Renal cortex interstitium (tissue), 11 donors: ENCODE results near the gene KL. TPM values are rescaled to one million over a fixed set of nuclear protein-coding genes. Genes with fewer than 3 reads are reported as not detected.

ENCODE experiments used
- DNase-seq, 11 donors: peaks; one replicate each; pipeline ENCODE4 v3.0.0-alpha.2; 2013; ENCODE audit warnings: low read depth in 9 of 11, low spot score in 4 of 11; ENCODE audit errors: extremely low read depth in 1 of 11
- polyA plus RNA-seq, 3 donors: library from polyadenylated mRNA; unstranded; fragments of 120-200 nt; gene quantifications; one replicate each; pipeline ENCODE4 v1.2.1, GENCODE V29; 2013; ENCODE audit not compliant: insufficient read length in 3 of 3

KL gene
- polyA plus RNA-seq, 3 donors, result 34.5 to 62.0 (median 41.8) TPM

- DNase-seq, result no peak
Observed at GRCh38 chr13:33066329-33066728, 50.1 kb downstream of the KL start.

DNA sequence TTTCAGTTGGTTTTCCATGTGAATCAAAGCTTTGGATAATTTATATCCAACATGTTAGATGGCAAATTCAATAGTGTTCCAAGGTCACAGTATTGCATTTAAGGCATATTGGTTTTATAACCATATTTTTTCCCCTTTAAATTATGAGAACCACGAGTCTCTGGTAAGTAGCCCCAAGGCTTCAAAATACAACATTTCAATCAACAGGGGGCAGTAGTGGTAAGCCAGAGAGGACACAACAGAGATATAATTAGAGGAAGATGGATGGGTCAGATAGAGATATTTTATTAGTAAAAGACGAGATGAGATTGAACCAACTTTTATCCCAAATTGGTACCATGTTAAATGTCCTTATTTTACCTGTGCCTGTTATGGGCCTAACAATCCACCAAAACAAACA, 53.1 kb downstream of the KL start:
- no peak for DNase-seq

GRCh38 chr13:33070713-33071112, 54.5 kb downstream of the KL start:
- DNase-seq, result no peak

- DNase-seq, result no peak
Observed at GRCh38 chr13:33072282-33072681, 56.1 kb downstream of the KL start.

DNA sequence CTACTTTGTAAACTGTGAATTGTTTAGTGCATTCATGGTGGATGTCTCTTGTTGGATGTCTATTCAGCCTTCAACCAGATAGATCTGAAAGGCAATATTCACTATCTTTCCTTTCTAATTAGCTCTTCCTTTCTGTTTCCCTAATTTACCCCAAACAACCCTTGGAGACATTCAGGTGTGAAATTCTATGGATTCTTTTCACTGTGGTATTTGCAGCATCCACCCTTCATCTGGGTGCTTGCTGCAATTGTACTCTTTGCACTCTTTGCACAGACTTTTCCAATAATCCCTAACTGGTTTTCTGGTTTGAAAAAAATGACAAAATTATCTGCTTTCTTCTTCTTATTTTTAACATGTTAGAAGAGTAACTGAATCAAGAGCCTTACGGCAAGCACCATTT, 56.5 kb downstream of the KL start:
- DNase-seq, result no peak

DNA sequence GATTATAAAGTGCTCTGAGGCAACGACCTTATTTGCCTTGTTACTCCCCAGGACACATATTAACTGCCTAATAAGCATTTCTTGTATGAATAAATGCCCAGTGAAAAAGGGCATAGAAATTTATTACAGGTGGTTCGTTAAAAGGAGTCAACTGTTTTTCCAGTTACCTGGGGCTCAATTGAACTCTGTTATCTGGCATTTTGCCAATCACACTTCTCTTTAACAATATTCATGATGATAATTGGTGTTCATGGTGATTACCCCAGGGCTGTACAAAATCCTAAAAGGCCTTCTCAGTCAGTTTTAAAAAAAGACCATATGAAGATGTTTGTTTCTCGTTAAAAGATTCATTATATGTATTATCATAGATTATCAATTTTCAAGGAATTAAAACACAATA, 57.1 kb downstream of the KL start:
- DNase-seq, result no peak

DNA sequence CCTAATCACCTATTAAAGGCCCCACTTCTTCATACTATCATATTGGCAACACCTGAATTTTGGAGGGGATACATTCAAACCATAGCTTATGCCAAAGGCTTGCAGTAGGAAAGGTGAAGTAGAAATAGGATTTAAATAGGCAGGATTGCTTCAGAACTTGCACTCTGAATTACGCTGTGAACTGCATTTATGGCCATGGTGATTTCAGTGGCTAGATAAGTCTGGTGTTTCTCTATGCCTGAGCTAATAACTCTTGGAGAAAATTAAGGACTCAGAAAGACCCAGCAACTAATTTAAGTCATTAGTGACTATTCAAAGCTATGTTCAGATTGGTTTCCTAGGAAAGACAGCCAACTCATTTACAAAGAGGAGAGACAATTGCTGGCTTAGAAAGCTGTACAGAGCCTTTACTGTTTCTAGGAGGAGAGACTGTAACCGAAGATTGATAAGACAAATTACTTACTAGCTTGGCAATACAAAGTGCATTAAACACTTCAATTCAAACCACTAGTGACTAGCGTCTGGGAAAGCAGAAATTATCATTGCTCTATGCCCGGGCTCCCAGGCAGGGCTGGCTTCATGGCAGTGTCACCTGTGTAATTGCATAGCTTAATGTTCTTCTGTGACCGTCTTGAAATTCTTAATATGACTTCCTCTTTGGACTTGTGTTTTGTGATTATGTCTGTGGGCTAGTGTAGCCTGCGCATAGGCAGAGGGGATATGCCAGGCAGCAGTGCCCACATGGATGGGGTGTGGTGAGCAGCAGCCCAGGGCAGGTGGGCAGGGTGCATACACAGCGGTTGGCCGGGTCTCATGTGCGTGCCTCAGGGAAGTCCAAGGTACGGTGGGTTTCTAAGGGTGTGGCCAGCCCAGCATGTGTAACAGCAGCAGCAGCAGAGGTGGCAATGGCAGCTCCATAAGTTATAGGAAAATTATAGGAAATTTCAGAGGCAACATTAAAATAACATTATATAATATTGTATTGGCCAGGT, 60.1 kb downstream of the KL start:
- no peak for DNase-seq

DNA sequence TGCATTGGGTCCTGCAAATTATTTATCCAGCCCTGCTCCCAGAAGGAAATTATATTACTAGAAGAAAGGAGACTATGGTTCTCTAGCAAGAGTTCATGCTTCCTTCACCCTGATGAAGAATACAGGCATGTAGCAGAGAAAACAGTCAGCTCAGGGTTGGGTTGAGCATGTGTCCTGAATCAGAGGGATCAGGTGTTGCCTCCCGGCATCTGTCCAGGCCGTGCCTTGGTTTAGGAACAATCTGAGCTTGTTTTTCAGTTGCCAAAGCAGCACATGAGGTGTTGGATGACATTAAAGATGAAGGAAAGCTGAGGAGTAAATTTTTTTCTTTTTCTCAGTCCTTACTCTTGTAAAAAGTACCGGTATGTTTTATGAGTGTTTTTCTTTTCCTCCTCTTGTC, 62.0 kb downstream of the KL start:
- DNase-seq, result no peak

GRCh38 chr13:33079960-33080359, 63.7 kb downstream of the KL start:
- DNase-seq, result no peak

DNA sequence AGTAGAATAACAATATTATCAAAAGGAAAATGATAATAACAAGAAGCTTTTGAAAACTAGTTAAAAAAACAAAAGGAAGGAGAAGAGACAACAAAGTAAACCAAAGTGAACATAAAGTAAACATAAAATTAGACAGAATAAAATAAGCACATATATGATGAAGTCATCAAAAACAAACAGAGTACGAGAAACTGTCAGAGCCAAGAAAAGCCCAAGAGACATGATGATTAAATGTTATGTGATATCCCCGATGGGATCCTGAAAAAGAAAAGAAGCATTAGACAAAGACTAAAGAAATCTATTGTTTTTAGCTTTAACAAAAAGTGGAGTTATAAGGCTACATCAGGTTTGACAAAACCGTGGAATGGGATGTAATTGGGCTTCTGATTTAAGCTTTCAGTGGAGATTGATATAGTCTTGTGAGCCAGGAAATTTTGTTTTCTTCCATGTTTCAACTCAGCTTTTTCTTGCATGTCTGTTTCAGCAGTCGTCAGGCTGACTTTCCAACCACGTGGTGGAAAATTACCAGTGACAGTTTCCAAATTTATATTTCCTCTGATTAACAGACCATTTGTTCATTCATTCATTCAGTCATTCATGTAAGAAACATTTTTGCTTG, 64.9 kb downstream of the KL start:
- DNase-seq, result no peak

GRCh38 chr13:33081666-33082065, 65.4 kb downstream of the KL start:
- DNase-seq, result no peak

DNA sequence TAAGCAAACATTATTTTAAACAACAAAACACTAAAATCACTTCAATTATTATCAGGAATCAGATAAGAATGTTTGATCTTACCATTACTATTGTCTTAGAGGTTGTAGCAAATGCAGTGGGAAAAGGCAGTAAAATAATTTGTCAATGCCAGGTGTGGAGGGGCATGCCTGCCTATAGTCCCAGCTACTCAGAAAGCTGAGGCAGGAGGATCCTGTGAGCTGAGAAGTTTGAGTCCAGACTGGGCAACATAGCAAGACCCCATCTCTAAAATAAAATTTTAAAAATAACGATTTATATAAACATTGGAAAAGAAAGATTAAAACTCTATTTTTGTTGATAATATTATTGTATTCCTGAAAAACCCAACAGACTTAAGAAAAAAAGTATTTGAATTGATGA, 66.8 kb downstream of the KL start:
- DNase-seq, result no peak

- no peak for DNase-seq
Observed at GRCh38 chr13:33087091-33087490, 70.9 kb downstream of the KL start.

DNA sequence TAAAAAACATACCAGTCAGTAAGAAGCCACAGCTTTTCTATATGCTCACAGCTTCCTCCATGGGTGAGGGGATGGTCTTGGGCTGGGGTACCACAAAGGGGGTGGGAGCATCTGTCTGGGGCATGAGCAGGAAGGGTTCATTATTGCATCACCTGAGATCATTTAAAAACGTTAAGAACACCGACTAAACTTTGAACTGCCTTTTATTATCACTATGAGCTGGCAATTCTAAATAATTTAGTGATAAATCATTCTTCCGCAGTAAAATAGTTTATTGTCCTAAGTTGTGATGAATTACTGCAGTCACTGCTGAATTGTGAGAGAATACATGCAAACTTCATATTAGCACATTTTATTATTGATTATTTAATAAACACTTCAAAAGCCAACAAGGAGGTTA, 71.6 kb downstream of the KL start:
- no peak for DNase-seq

GRCh38 chr13:33089311-33089710, 73.1 kb downstream of the KL start:
- no peak for DNase-seq

DNA sequence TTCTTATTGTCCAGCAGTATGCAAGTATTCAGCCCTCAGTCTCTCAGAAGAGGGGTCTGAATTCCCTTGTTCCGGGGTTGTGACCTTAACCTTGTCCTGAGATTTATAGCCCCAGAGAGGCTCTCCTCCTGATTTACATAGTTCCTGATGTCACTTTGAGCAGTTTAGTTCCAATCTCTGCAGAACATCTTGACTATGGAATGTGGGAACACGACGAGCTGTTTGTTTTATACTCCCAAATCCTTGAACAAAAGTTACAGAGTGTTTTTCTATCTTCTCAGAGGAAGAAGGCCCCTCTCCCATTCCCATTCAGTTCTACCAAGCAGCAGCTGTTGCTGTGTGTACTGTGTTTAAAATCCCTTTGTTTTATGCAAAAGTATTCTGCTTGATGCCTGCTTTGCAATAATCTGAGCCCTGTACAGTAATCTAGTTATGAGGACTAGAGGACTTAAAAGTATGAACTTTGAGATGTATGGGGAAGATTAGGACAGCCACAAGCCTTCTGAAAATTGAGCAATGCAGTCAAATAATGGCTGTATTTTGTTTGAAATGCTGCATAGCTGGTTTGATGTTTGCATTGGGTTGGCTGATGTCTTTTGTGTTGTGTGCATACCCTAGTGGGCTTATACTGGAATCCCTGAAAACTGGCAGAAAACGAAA, 74.7 kb downstream of the KL start:
- peak in 1 of 11 donors; percentile 30 for DNase-seq

- DNase-seq, result no peak
Observed at GRCh38 chr13:33091415-33091774, 75.2 kb downstream of the KL start.

DNA sequence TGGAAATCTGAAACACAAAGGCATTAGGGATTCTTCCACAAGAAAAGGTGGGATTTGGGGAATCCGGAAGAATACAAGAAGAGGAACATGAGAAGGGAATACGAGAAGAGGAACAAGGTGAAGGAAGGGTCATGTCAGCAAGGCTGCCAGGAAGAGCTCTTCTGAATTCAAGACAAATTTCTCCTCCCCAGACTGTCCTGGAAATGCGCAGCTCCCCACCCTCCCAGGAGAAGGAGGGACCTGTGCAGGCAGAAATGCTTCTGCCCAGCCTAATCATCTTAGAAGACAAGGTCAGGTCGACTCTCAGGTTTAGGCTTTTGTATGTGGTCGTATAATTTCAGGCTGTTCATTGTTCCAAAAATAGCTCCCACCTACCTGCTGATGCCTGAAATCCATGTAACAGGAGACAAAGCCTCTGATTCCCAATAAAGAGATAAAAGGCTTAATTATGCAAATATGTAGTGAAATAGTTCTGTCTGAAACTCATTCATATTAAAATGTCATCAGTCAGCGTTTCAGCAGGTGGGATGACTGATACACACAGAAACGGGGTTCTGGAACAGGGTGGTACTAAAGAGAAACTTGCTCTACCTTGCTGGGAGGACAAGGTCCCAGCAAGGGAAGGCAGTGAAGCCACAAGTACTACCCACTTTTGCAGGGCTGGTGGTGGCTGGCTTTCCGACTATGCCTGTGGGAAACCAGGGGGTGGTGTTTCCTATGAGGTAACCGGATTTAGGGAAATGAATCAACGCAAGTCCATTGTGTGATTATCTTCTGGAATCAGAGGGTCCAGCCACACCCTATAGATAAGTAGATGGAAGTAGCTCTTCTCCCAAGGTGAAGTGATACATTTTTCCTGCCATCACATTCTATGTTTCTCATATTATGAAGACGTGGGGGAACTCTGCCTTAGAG, 76.1 kb downstream of the KL start:
- no peak for DNase-seq
